ENCODE measurements around the gene VWA5B2.

Gene VWA5B2

DNA sequence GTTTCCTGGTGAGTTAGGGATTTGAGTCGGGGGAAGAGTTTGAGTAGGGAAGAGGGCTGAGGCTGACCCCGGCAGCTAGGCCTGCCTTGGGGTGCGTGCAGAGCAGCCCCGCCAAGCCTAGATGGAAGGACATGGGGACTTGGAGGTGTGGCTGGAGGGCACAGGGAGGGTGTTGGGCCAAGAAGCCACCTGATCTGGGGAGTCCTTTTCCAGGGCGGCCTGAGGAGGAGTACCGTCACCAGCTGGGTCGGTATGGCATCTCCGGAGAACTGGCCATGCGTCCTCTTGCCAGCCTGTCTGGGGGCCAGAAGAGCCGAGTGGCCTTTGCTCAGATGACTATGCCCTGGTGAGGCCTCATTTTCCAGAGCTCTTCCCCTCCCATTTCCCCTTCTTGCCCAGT lies 36.5 kb upstream of the VWA5B2 start:
- Histone ChIP-seq H3K27ac (no peak overlapping the region), H3K36me3 (replicated peaks) (peaks cover 67% of the 10 kb centered on the region), H3K4me3 (ENCODE audit: low read depth, low read length) (no peak overlapping the region), H3K27me3 (replicated peaks) (no peaks in the 10 kb centered on the region)
- DNase-seq, result no peak
- TF ChIP-seq, protein P1, sequence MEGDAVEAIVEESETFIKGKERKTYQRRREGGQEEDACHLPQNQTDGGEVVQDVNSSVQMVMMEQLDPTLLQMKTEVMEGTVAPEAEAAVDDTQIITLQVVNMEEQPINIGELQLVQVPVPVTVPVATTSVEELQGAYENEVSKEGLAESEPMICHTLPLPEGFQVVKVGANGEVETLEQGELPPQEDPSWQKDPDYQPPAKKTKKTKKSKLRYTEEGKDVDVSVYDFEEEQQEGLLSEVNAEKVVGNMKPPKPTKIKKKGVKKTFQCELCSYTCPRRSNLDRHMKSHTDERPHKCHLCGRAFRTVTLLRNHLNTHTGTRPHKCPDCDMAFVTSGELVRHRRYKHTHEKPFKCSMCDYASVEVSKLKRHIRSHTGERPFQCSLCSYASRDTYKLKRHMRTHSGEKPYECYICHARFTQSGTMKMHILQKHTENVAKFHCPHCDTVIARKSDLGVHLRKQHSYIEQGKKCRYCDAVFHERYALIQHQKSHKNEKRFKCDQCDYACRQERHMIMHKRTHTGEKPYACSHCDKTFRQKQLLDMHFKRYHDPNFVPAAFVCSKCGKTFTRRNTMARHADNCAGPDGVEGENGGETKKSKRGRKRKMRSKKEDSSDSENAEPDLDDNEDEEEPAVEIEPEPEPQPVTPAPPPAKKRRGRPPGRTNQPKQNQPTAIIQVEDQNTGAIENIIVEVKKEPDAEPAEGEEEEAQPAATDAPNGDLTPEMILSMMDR (IDR thresholded peaks at IDR 0.05; ENCODE audit: low read depth, low read length, missing control alignments), result no peak
- in situ Hi-C loops (cut with HindIII; ENCODE audit: low pct_ligation_motif_present, low sequenced_read_pairs), result no loop called here

DNA sequence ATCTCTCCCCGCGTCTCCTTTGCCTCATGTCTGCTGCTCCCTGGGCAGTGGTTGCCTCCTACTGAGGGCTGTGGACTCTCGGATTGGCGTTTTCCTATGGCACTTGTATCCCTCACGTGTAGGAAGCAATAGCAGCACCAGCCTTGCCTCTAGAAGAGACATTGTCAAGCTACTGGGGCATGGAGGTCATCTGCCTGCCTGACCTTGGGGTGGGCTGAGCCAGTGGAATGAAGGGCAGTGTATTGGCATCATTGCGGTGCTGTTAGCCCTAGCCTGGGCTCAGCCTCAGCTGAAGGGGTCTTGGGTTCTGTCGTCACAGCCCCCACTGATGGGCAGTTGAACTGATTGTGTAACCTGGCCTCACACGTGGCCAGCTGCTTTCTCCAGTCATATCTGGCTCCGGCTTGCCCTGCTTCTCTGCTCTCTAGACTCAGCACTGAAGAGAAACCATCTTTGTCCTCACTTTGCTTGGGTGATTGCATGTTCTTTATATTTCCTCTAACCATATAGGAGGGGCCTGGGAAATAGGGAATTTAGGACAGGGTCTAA lies 35.3 kb upstream of the VWA5B2 start:
- Histone ChIP-seq H3K27me3 (replicated peaks) (no peaks in the 10 kb centered on the region), H3K27ac (no peak overlapping the region), H3K36me3 (replicated peaks) (peaks cover 56% of the 10 kb centered on the region), H3K4me3 (ENCODE audit: low read depth, low read length) (no peak overlapping the region)
- in situ Hi-C loops (cut with HindIII; ENCODE audit: low pct_ligation_motif_present, low sequenced_read_pairs), result no loop called here
- DNase-seq, result no peak
- TF ChIP-seq, protein P1 (IDR thresholded peaks at IDR 0.05; ENCODE audit: low read depth, low read length, missing control alignments), result no peak

DNA sequence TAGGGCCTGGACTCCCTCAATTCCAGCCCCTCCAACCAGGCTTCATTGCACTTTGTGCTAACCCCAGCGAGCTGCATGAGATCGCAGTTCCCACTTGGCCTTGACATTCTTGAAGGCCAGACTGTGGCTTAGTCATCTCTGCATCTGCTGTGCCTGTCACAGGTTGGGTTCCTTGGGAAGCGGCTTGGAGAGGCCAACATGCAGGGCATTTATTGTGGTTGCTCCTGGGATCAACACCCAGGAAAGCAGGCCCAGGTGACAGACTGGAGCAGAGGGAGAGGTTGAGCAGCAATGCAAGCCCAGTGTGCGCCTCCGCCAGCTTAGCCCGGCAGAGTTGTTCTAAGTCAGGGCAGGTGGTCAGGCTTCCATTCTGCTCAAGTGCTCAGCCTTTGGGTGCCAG lies 32.8 kb upstream of the VWA5B2 start:
- H3K36me3 ChIP-seq (replicated peaks), result peaks cover 37% of the 10 kb centered on the region
- no peak for DNase-seq
- no peaks in the 10 kb centered on the region for H3K27me3 ChIP-seq (replicated peaks)
- TF ChIP-seq, protein P1 (IDR thresholded peaks at IDR 0.05; ENCODE audit: low read depth, low read length, missing control alignments), result no peak
- H3K27ac ChIP-seq, result no peak overlapping the region
- no peak overlapping the region for H3K4me3 ChIP-seq (ENCODE audit: low read depth, low read length)
- in situ Hi-C loops (cut with HindIII; ENCODE audit: low pct_ligation_motif_present, low sequenced_read_pairs), result no loop called here

DNA sequence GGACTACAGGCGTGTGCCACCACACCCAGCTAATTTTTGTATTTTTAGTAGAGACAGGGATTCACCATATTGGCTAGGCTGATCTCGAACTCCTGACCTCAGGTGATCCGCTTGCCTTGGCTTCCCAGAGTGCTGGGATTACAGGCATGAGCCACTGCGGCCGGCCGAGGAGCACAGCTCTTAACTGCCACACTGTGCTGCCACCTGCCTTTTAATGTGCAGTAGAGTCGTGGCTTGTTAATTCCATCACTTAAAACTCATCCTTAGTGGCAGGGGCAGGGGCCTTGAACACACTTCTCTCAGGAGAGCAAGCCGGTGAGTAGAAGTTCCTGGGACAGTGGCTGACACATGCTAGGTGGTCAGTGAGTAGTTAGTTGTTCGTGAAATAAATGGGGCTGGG lies 30.9 kb upstream of the VWA5B2 start:
- in situ Hi-C loops (cut with HindIII; ENCODE audit: low pct_ligation_motif_present, low sequenced_read_pairs), result no loop called here
- H3K27me3 ChIP-seq (replicated peaks), result no peaks in the 10 kb centered on the region
- TF ChIP-seq, protein P1 (IDR thresholded peaks at IDR 0.05; ENCODE audit: low read depth, low read length, missing control alignments), result no peak
- H3K27ac ChIP-seq, result no peak overlapping the region
- DNase-seq, result no peak
- H3K36me3 ChIP-seq (replicated peaks), result peaks cover 18% of the 10 kb centered on the region
- no peak overlapping the region for H3K4me3 ChIP-seq (ENCODE audit: low read depth, low read length)

DNA sequence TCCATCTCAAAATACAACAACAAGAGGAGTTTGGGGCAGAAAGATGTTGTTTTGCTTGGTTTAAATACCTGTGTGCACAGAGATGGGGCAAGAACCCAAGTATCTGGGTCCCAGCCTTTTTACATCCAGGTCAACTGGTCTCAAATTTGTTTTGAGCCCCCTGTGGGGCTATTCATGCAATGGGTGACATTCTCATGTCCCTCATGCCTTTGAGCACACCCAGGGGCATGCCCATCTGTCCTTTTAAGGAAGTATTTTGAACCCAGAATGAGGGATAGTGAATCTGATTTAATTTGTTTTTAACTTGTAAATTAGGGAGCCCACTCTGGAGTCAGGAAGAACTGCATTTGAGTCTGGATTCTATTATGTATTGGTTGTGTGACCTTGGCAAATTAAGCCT lies 28.6 kb upstream of the VWA5B2 start:
- H3K4me3 ChIP-seq (ENCODE audit: low read depth, low read length), result no peak overlapping the region
- TF ChIP-seq, protein P1 (IDR thresholded peaks at IDR 0.05; ENCODE audit: low read depth, low read length, missing control alignments), result no peak
- in situ Hi-C loops (cut with HindIII; ENCODE audit: low pct_ligation_motif_present, low sequenced_read_pairs), result no loop called here
- no peaks in the 10 kb centered on the region for H3K27me3 ChIP-seq (replicated peaks)
- H3K36me3 ChIP-seq (replicated peaks), result peaks cover 6% of the 10 kb centered on the region
- H3K27ac ChIP-seq, result no peak overlapping the region
- no peak for DNase-seq

DNA sequence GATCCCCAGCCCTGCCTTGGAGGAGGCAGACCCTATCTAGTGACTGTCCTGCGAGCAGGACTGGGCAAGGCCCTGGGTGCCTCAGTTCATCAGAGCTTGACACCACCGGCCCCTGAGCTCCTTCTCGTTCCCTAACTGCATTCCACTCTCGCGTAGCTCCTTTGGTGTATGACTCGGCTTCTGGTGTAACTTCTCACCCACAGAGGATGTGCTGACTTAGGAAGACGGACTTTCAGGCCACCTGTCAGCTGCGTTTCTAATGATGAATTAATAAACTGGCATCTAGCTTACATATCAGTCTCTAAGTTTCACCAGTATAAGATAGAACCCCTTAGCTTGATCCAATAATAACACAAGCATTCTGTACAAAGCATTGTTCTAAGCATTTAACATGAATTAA lies 25.9 kb upstream of the VWA5B2 start:
- TF ChIP-seq, protein P1 (IDR thresholded peaks at IDR 0.05; ENCODE audit: low read depth, low read length, missing control alignments), result no peak
- no peak overlapping the region for H3K4me3 ChIP-seq (ENCODE audit: low read depth, low read length)
- in situ Hi-C loops (cut with HindIII; ENCODE audit: low pct_ligation_motif_present, low sequenced_read_pairs), result no loop called here
- no peak overlapping the region for H3K27ac ChIP-seq
- no peaks in the 10 kb centered on the region for H3K36me3 ChIP-seq (replicated peaks)
- no peaks in the 10 kb centered on the region for H3K27me3 ChIP-seq (replicated peaks)
- DNase-seq, result no peak
